ENCODE data around the gene AMN1.

- no peak for TF ChIP-seq NANOG (IDR thresholded peaks at IDR 0.05; ENCODE audit: borderline replicate concordance)
- peak; percentile 23 to 56 for TF ChIP-seq CTCF (conservative IDR thresholded peaks at IDR 0.05; ENCODE audit: low read depth in 2 of 2)
- TF ChIP-seq EZH2phosphoT487 (IDR thresholded peaks at IDR 0.05; ENCODE audit: unreplicated experiment) = no peak
- TF ChIP-seq POLR2AphosphoS5 (IDR thresholded peaks at IDR 0.05; ENCODE audit: low read depth) = no peak
- no peak for TF ChIP-seq EZH2 (IDR thresholded peaks at IDR 0.05; ENCODE audit: low read depth, unreplicated experiment)
- no peak for TF ChIP-seq ZNF331 (CRISPR knock-in tag; IDR thresholded peaks at IDR 0.05; ENCODE audit: low read depth)
- no peak for TF ChIP-seq REST (IDR thresholded peaks at IDR 0.05; ENCODE audit: unreplicated experiment)
- no peak for TF ChIP-seq JUNB (IDR thresholded peaks at IDR 0.05; ENCODE audit: unreplicated experiment)
Measured at GRCh38 chr12:31772685-31773222, 43.9 kb upstream of the AMN1 start.
